H9 (cell line): ENCODE measurements around the gene RAD51D. TPM values are rescaled to one million over a fixed set of nuclear protein-coding genes. Genes with fewer than 3 reads are reported as not detected.

Experiments
- DNase-seq: peaks from one replicate; pipeline ENCODE4 v3.0.0-alpha.2; 2017
- H2AFZ ChIP-seq: one replicate; pipeline ENCODE4 v1.6.1; 2013; ENCODE audit warnings: mild to moderate bottlenecking, low read length, control low read depth, moderate library complexity
- H2AK5ac ChIP-seq: 2 replicates; pipeline ENCODE4 v1.6.1; 2013; ENCODE audit warnings: low read length, control low read depth, mixed read lengths; ENCODE audit not compliant: insufficient read length
- H2BK120ac ChIP-seq: one replicate; pipeline ENCODE4 v1.6.1; 2013; ENCODE audit warnings: low read depth, mild to moderate bottlenecking, low read length, control low read depth, inconsistent platforms; ENCODE audit not compliant: poor library complexity, severe bottlenecking
- H2BK12ac ChIP-seq: 2 replicates; pipeline ENCODE4 v1.6.1; 2013; ENCODE audit warnings: low read length, control low read depth, mixed read lengths, low read depth; ENCODE audit not compliant: insufficient read length
- H2BK15ac ChIP-seq: 2 replicates; pipeline ENCODE4 v1.6.1; 2013; ENCODE audit warnings: low read depth, low read length, control low read depth
- H2BK20ac ChIP-seq: one replicate; pipeline ENCODE4 v1.6.1; 2013; ENCODE audit warnings: low read depth, mild to moderate bottlenecking, low read length, control low read depth, inconsistent platforms; ENCODE audit not compliant: poor library complexity, severe bottlenecking
- H2BK5ac ChIP-seq: 2 replicates; pipeline ENCODE4 v1.6.1; 2013; ENCODE audit warnings: low read length, control low read depth, mixed read lengths; ENCODE audit not compliant: insufficient read length
- H3K14ac ChIP-seq: 2 replicates; pipeline ENCODE4 v1.6.1; 2013; ENCODE audit warnings: low read length, control low read depth; ENCODE audit not compliant: insufficient read depth
- H3K18ac ChIP-seq: 2 replicates; pipeline ENCODE4 v1.6.1; 2013; ENCODE audit warnings: low read depth, mild to moderate bottlenecking, mixed read lengths, low read length, control low read depth; ENCODE audit not compliant: insufficient read length
- H3K23ac ChIP-seq: 2 replicates; pipeline ENCODE4 v1.6.1; 2013; ENCODE audit warnings: low read length, control low read depth, mixed read lengths, low read depth; ENCODE audit not compliant: insufficient read length
- H3K23me2 ChIP-seq: 2 replicates; pipeline ENCODE4 v1.6.1; 2013; ENCODE audit warnings: low read depth, mild to moderate bottlenecking, mixed read lengths, low read length, control low read depth; ENCODE audit not compliant: insufficient read length, poor library complexity, severe bottlenecking
- H3K27ac ChIP-seq: 2 replicates; pipeline ENCODE4 v1.5.1; 2013; ENCODE audit warnings: low read length, control low read depth, mixed read lengths, low read depth; ENCODE audit not compliant: insufficient read length
- H3K27me3 ChIP-seq: 2 replicates; pipeline ENCODE4 v1.6.1; 2013; ENCODE audit warnings: low read length, control low read depth, inconsistent platforms; ENCODE audit not compliant: insufficient read depth
- H3K4ac ChIP-seq: 2 replicates; pipeline ENCODE4 v1.6.1; 2013; ENCODE audit warnings: low read depth, mild to moderate bottlenecking, control low read depth, inconsistent platforms, low read length, moderate library complexity
- H3K4me1 ChIP-seq: 2 replicates; pipeline ENCODE4 v1.6.1; 2013; ENCODE audit warnings: low read length, control low read depth, inconsistent platforms; ENCODE audit not compliant: insufficient read depth
- H3K4me2 ChIP-seq: 2 replicates; pipeline ENCODE4 v1.6.1; 2013; ENCODE audit warnings: low read length, control low read depth, mixed read lengths; ENCODE audit not compliant: insufficient read length, insufficient read depth
- H3K56ac ChIP-seq: 2 replicates; pipeline ENCODE4 v1.6.1; 2013; ENCODE audit warnings: low read depth, mild to moderate bottlenecking, mixed read lengths, low read length, control low read depth; ENCODE audit not compliant: insufficient read length
- H3K79me1 ChIP-seq: 2 replicates; pipeline ENCODE4 v1.6.1; 2013; ENCODE audit warnings: low read depth, mild to moderate bottlenecking, moderate library complexity, low read length, control low read depth, inconsistent platforms; ENCODE audit not compliant: insufficient read depth, poor library complexity, severe bottlenecking
- H3K79me2 ChIP-seq: 2 replicates; pipeline ENCODE4 v1.6.1; 2013; ENCODE audit warnings: low read length, control low read depth, inconsistent platforms; ENCODE audit not compliant: insufficient read depth
- H3K9ac ChIP-seq: 2 replicates; pipeline ENCODE4 v1.6.1; 2013; ENCODE audit warnings: low read length, control low read depth, mixed read lengths; ENCODE audit not compliant: insufficient read length; ENCODE audit errors: extremely low read depth
- H3K9me3 ChIP-seq: one replicate; pipeline ENCODE4 v1.6.1; 2013; ENCODE audit warnings: low read depth, low read length, inconsistent platforms; ENCODE audit not compliant: control insufficient read depth
- H3T11ph ChIP-seq: one replicate; pipeline ENCODE4 v1.6.1; 2013; ENCODE audit warnings: mild to moderate bottlenecking, low read length, control low read depth, inconsistent platforms
- H4K20me1 ChIP-seq: one replicate; pipeline ENCODE4 v1.6.1; 2013; ENCODE audit not compliant: control insufficient read depth, insufficient read length, insufficient read depth
- H4K5ac ChIP-seq: 2 replicates; pipeline ENCODE4 v1.6.1; 2013; ENCODE audit warnings: low read depth, mild to moderate bottlenecking, mixed read lengths, low read length, control low read depth; ENCODE audit not compliant: insufficient read length
- H4K8ac ChIP-seq: replicated peaks from 2 replicates; pipeline ENCODE4 v1.6.1; 2013; ENCODE audit warnings: low read length, control low read depth, mixed read lengths, low read depth; ENCODE audit not compliant: insufficient read length
- H4K91ac ChIP-seq: 2 replicates; pipeline ENCODE4 v1.6.1; 2013; ENCODE audit warnings: low read depth, mild to moderate bottlenecking, moderate library complexity, mixed read lengths, low read length, control low read depth; ENCODE audit not compliant: insufficient read length
- H3K27ac Mint-ChIP-seq, 3 experiments: 2 replicates in 2 of 3; 3 replicates in 1 of 3; pipeline ENCODE4 v1.8.0; 2020 to 2021; ENCODE audit warnings: mixed read lengths in 3 of 3, mild to moderate bottlenecking in 1 of 3, moderate library complexity in 1 of 3
- H3K27me3 Mint-ChIP-seq: 2 replicates; pipeline ENCODE4 v1.8.0; 2021; ENCODE audit warnings: low read depth, mild to moderate bottlenecking, moderate library complexity, mixed read lengths
- H3K36me3 Mint-ChIP-seq, 3 experiments: 2 replicates in 2 of 3; 3 replicates in 1 of 3; pipeline ENCODE4 v1.8.0; 2020 to 2021; ENCODE audit warnings: low read depth in 3 of 3, mixed read lengths in 3 of 3; ENCODE audit not compliant: insufficient read depth in 1 of 3
- H3K4me1 Mint-ChIP-seq, 2 experiments: 2 replicates each; pipeline ENCODE4 v1.8.0; 2020; ENCODE audit warnings: mixed read lengths in 2 of 2
- H3K4me3 Mint-ChIP-seq, 2 experiments: 2 replicates in 1 of 2; 3 replicates in 1 of 2; pipeline ENCODE4 v1.8.0; 2020 to 2021; ENCODE audit warnings: mild to moderate bottlenecking in 2 of 2, mixed read lengths in 2 of 2, moderate library complexity in 1 of 2
- H3K9me3 Mint-ChIP-seq, 2 experiments: 2 replicates in 1 of 2; 3 replicates in 1 of 2; pipeline ENCODE4 v1.8.0; 2020; ENCODE audit warnings: mild to moderate bottlenecking in 2 of 2, mixed read lengths in 2 of 2, moderate library complexity in 1 of 2
- WGBS: extraction: QIAGEN DNeasy Blood & Tissue Kit; methylation state at CpG from one replicate; pipeline ENCODE4 v1.1.7; 2013; ENCODE audit warnings: missing lambda C conversion rate, low lambda C conversion rate, mixed read lengths; ENCODE audit not compliant: insufficient read length; ENCODE audit errors: extremely low coverage; 5-methylcytosine and 5-hydroxymethylcytosine counted together
- total RNA-seq: library from RNA; stranded (reverse); gene quantifications from 2 replicates; pipeline ENCODE4 v1.2.1, GENCODE V29; 2021
- TF ChIP-seq, protein P1 (sequence below): fragments of 200-600 bp; sonication (generic); conservative IDR thresholded peaks from 3 replicates; pipeline ENCODE4 v1.8.0; 2021; ENCODE audit warnings: antibody characterized with exemption, mild to moderate bottlenecking

Gene RAD51D
- total RNA-seq, 1 experiment from 2014 or later, result 15.8 TPM

DNA sequence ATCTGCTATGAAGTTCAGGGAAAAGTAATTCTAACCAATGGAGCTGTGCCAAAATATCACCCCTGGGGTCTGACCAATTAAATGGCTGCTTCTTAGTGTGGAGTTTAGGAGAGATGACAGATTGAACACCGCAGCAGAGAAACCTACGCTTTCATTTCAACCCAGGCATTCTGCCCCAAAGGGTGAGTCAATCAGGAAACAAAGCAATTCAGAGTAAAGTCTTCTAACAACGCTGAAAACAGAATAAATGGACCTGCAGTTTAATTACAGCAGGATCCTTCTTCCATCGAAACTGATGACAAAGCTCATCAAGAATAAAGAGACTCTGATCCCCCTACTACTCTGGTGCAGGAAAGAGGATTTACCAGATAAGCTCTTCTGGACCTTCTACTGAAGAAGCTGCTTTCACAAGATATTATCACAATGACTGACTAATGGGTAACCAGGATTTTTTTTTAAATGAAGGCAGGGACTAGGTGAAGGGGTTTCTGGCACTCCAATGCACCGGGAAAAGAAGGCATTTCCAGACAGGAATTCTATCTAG is 72.8 kb downstream of the RAD51D start:
- Histone ChIP-seq H2BK12ac (no peak overlapping the region), H3K56ac (no peak overlapping the region), H3K27ac (no peak overlapping the region), H3T11ph (no peak overlapping the region), H4K5ac (no peak overlapping the region), H3K27me3 (no peaks in the 10 kb centered on the region), H3K23ac (no peak overlapping the region), H3K18ac (no peak overlapping the region), H2BK120ac (no peak overlapping the region), H2AK5ac (no peak overlapping the region), H3K4me1 (no peaks in the 10 kb centered on the region), H2BK15ac (no peak overlapping the region), H2BK20ac (no peak overlapping the region), H3K4ac (no peak overlapping the region), H3K79me1 (no peaks in the 10 kb centered on the region), H2AFZ (no peak overlapping the region), H3K9ac (no peak overlapping the region), H2BK5ac (no peak overlapping the region), H3K4me2 (no peak overlapping the region), H3K79me2 (no peaks in the 10 kb centered on the region), H3K14ac (no peak overlapping the region), H3K9me3 (no peaks in the 10 kb centered on the region), H4K8ac (no peak overlapping the region), H4K91ac (no peak overlapping the region), H4K20me1 (no peaks in the 10 kb centered on the region), H3K23me2 (no peaks in the 10 kb centered on the region)
- no peak for DNase-seq
- H3K9me3 Mint-ChIP-seq, result no peaks in the 10 kb centered on the region
- H3K27me3 Mint-ChIP-seq, result no peaks in the 10 kb centered on the region
- WGBS, result no CpG with 5 or more reads among the region's 5 CpGs
- no peak overlapping the region for H3K27ac Mint-ChIP-seq
- H3K36me3 Mint-ChIP-seq, result 0 out of 7 replicates have a peak, but pooled peaks cover 0 to 4% (median 0%) of the 10 kb centered on the region in 3 experiments
- TF ChIP-seq, protein P1, sequence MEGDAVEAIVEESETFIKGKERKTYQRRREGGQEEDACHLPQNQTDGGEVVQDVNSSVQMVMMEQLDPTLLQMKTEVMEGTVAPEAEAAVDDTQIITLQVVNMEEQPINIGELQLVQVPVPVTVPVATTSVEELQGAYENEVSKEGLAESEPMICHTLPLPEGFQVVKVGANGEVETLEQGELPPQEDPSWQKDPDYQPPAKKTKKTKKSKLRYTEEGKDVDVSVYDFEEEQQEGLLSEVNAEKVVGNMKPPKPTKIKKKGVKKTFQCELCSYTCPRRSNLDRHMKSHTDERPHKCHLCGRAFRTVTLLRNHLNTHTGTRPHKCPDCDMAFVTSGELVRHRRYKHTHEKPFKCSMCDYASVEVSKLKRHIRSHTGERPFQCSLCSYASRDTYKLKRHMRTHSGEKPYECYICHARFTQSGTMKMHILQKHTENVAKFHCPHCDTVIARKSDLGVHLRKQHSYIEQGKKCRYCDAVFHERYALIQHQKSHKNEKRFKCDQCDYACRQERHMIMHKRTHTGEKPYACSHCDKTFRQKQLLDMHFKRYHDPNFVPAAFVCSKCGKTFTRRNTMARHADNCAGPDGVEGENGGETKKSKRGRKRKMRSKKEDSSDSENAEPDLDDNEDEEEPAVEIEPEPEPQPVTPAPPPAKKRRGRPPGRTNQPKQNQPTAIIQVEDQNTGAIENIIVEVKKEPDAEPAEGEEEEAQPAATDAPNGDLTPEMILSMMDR, result no peak
- no peak overlapping the region for H3K4me3 Mint-ChIP-seq
- H3K4me1 Mint-ChIP-seq, result peaks cover 10 to 12% of the 10 kb centered on the region in 2 experiments
